HL-60/S4 treated with phorbol 12-myristate 13-acetate at 8.2 ng/mL for 4 days and 3 days (cell line): ENCODE data around the gene RAD51AP1.

Experiments used
- in situ Hi-C: fragments of 300-500 bp; cut with MboI; formaldehyde crosslinking; loops from 2 replicates; pipeline ENCODE4 v1.15.0; 2022; ENCODE audit warnings: low sequenced_read_pairs

Gene RAD51AP1

DNA sequence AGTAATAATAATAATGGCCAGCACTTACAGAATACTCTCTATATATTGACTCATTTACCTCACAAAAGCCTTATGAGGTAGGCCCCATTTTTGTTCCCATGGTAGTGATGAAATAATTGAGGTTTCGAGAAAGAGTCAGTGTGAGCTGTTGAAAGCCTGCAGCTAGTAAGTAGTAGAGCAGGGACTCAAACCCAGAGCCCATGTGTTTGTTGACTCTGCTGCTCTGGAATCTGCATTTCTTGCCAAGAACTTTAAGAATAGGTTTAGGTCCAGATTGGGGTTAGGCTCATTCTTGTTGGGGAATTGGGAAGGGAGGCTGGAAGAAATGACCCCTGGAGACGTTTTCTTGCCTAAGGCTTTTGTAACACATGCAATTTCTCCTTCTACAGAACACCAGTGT, 51.3 kb downstream of the RAD51AP1 start:
- in situ Hi-C loops, result no loop called here

- in situ Hi-C loops, result no loop called here
These were observed 52.5 kb downstream of the RAD51AP1 start for GRCh38 chr12:4591180-4591687.

DNA sequence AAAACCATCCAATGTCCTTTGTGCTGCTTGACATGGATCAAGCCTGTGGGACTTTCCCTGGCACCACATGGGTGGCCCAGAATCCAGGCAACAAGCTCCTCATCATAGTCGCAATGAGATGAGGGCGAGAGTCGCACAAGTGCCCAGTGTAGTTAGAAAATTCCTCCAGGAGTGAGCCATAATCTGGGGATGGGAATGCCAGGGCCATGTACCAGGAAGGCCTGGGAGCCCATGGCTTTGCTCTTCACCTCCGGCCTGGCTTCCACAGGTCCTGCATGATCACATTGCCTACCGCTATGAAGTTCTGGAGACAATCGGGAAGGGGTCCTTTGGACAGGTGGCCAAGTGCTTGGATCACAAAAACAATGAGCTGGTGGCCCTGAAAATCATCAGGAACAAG, 57.2 kb downstream of the RAD51AP1 start:
- in situ Hi-C loops, result no loop called here

GRCh38 chr12:4603421-4603820, 64.7 kb downstream of the RAD51AP1 start:
- in situ Hi-C loops, result no loop called here

- in situ Hi-C loops, result no loop called here
These were observed 65.3 kb downstream of the RAD51AP1 start for GRCh38 chr12:4603946-4604345.

DNA sequence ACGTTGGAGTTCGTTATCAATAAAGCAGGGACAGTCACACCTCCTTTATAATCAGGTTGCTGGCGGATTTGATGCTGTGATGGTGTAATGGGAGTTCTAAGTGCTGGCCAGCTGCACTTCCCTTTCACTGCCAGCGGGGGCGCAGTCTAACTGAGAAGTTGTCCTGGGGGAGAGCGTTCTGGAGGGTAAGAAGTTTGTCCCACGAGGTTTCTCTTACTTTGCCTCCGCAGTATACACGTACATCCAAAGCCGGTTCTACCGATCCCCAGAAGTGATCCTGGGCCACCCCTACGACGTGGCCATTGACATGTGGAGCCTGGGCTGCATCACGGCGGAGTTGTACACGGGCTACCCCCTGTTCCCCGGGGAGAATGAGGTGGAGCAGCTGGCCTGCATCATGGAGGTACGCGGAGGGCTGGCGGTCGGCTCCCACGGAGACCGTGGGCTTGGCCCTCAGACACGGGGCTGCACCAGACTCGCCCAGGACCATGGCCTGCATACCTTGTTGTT, 66.0 kb downstream of the RAD51AP1 start:
- in situ Hi-C loops, result no loop called here

GRCh38 chr12:4607056-4607455, 68.4 kb downstream of the RAD51AP1 start:
- in situ Hi-C loops, result no loop called here

DNA sequence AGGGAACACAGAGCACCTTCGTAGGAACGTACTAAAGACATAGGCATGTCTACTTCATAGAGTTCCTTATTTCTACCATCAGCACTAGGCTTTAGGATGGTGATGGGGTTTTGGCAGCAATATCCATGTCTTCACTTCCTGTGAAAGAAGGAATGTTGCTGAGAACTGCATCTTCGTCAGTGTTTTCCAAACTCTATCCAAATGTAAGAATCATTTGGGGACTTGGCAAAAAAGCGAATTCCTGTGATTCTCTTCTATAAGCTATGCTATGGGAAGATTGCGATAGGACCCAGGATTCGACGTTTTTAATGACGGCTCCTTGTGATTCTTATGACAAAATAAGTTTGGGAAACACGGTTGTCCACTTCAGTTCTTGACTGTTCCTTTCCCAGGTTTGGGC, 70.4 kb downstream of the RAD51AP1 start:
- in situ Hi-C loops, result no loop called here
